H1 (cell line): Measurements from ENCODE around the gene CBY1. TPM values are rescaled to one million over a fixed set of nuclear protein-coding genes. Genes with fewer than 3 reads are reported as not detected.
A peak's percentile ranks its signal among the peaks of the same experiment; 100 is the strongest.

ENCODE experiments used
- BACH1 ChIP-seq: IDR thresholded peaks from 2 replicates; pipeline ENCODE4 v1.6.1; 2012; ENCODE audit warnings: low read length, improper control_type of control experiment
- CHD1 ChIP-seq: IDR thresholded peaks from 2 replicates; pipeline ENCODE4 v1.6.1; 2012; ENCODE audit warnings: low read depth, low read length, improper control_type of control experiment
- FOSL1 ChIP-seq: IDR thresholded peaks from 2 replicates; pipeline ENCODE4 v1.6.1; 2011; ENCODE audit warnings: mild to moderate bottlenecking, low read depth, low read length, moderate library complexity; ENCODE audit not compliant: insufficient read depth
- KDM1A ChIP-seq: fragments of 200-600, 300-600 bp; sonication (generic); IDR thresholded peaks from 2 replicates; pipeline ENCODE4 v1.7.1; 2016; ENCODE audit warnings: mild to moderate bottlenecking, low read length, borderline replicate concordance
- POLR2A ChIP-seq, 2 experiments: IDR thresholded peaks; 1 replicate in 1 of 2; 2 replicates in 1 of 2; pipeline ENCODE4 v1.6.1; 2011; ENCODE audit warnings: low read depth in 2 of 2, low read length in 2 of 2, mild to moderate bottlenecking in 2 of 2; ENCODE audit errors: control extremely low read depth in 1 of 2
- POU5F1 ChIP-seq: IDR thresholded peaks from 2 replicates; pipeline ENCODE4 v1.6.1; 2011; ENCODE audit warnings: low read depth, mild to moderate bottlenecking, low read length, moderate library complexity
- RAD21 ChIP-seq, 2 experiments: IDR thresholded peaks in 1 of 2; conservative IDR thresholded peaks in 1 of 2; 2 replicates each; pipeline ENCODE4 v1.6.1; 2011; ENCODE audit warnings: low read depth in 2 of 2, low read length in 2 of 2, improper control_type of control experiment in 1 of 2, inconsistent platforms in 1 of 2, mild to moderate bottlenecking in 1 of 2, moderate library complexity in 1 of 2
- RBBP5 ChIP-seq: IDR thresholded peaks from 2 replicates; pipeline ENCODE4 v1.7.1; 2012; ENCODE audit warnings: low read depth, mild to moderate bottlenecking, inconsistent platforms, low read length, moderate library complexity, borderline replicate concordance
- RNF2 ChIP-seq: fragments of 200-900, 300-1000 bp; sonication (generic); IDR thresholded peaks from 2 replicates; pipeline ENCODE4 v1.7.1; 2016; ENCODE audit warnings: borderline replicate concordance, low read depth, mild to moderate bottlenecking, antibody characterized with exemption, low read length; ENCODE audit not compliant: poor library complexity, severe bottlenecking; ENCODE audit errors: missing control alignments
- SAP30 ChIP-seq: fragments of 300-600 bp; sonication (generic); IDR thresholded peaks from 2 replicates; pipeline ENCODE4 v1.7.1; 2012; ENCODE audit warnings: low read length, moderate library complexity, mild to moderate bottlenecking, inconsistent platforms; ENCODE audit not compliant: insufficient read depth, insufficient replicate concordance
- SIN3A ChIP-seq, 2 experiments: IDR thresholded peaks in 1 of 2; conservative IDR thresholded peaks in 1 of 2; 2 replicates each; pipeline ENCODE4 v1.6.1; 2011 to 2012; ENCODE audit warnings: low read length in 2 of 2, improper control_type of control experiment in 1 of 2, low read depth in 1 of 2, mild to moderate bottlenecking in 1 of 2
- SRF ChIP-seq: IDR thresholded peaks from 2 replicates; pipeline ENCODE4 v1.6.1; 2011; ENCODE audit warnings: mild to moderate bottlenecking, low read depth, low read length, moderate library complexity
- TAF7 ChIP-seq: optimal IDR thresholded peaks from 2 replicates; pipeline ENCODE3; 2011; ENCODE audit warnings: low read depth, mild to moderate bottlenecking, inconsistent platforms, low read length, moderate library complexity, borderline replicate concordance
- TBP ChIP-seq: IDR thresholded peaks from 2 replicates; pipeline ENCODE4 v1.6.1; 2011; ENCODE audit warnings: low read depth, low read length, improper control_type of control experiment
- TCF12 ChIP-seq: IDR thresholded peaks from 2 replicates; pipeline ENCODE4 v1.6.1; 2011; ENCODE audit warnings: low read depth, mild to moderate bottlenecking, low read length
- ZNF274 ChIP-seq: IDR thresholded peaks from 2 replicates; pipeline ENCODE4 v1.7.0; 2012; ENCODE audit warnings: low read length, borderline replicate concordance; ENCODE audit errors: extremely low read depth
- polyA plus RNA-seq, 7 experiments: library from polyadenylated mRNA; depleted of rRNA in 3 of 7; stranded (reverse) in 5 of 7; unstranded in 2 of 7; fragments of >200 nt in 5 of 7; fragments of 200-250 nt in 2 of 7; gene quantifications; 1 replicate in 5 of 7; 2 replicates in 1 of 7; 4 replicates in 1 of 7; pipeline versions ENCODE4 v1.2.1 to v1.2.3, GENCODE V29; 2011 to 2013; ENCODE audit warnings: missing spikeins in 2 of 7, mixed read lengths in 2 of 7
- total RNA-seq: library from RNA; stranded (reverse); fragmentation: NEBNext Ultra II Directional; extraction: Animal tissue kit (Norgen Biotek cat#: 25700); gene quantifications from 2 replicates; pipeline ENCODE4 v1.2.1, GENCODE V29; 2021
- TF ChIP-seq, protein P1 (sequence below): IDR thresholded peaks from 2 replicates; pipeline ENCODE4 v1.6.1; 2012; ENCODE audit warnings: low read length, inconsistent platforms
- TF ChIP-seq, protein P2 (sequence below), 3 experiments: IDR thresholded peaks; 1 replicate in 2 of 3; 2 replicates in 1 of 3; pipeline versions ENCODE4 v1.5.1 to v1.6.1; 2011; ENCODE audit warnings: low read length in 3 of 3, mild to moderate bottlenecking in 3 of 3, inconsistent platforms in 2 of 3, low read depth in 1 of 3, moderate library complexity in 1 of 3; ENCODE audit not compliant: insufficient read depth in 1 of 3; ENCODE audit errors: control extremely low read depth in 1 of 3

Gene CBY1
- total and polyA plus RNA-seq, 2 of the 8 experiments (the other 6 are each of a cell fraction or from before 2014, with no cell fraction given), result 23.2 to 30.2 TPM

DNA sequence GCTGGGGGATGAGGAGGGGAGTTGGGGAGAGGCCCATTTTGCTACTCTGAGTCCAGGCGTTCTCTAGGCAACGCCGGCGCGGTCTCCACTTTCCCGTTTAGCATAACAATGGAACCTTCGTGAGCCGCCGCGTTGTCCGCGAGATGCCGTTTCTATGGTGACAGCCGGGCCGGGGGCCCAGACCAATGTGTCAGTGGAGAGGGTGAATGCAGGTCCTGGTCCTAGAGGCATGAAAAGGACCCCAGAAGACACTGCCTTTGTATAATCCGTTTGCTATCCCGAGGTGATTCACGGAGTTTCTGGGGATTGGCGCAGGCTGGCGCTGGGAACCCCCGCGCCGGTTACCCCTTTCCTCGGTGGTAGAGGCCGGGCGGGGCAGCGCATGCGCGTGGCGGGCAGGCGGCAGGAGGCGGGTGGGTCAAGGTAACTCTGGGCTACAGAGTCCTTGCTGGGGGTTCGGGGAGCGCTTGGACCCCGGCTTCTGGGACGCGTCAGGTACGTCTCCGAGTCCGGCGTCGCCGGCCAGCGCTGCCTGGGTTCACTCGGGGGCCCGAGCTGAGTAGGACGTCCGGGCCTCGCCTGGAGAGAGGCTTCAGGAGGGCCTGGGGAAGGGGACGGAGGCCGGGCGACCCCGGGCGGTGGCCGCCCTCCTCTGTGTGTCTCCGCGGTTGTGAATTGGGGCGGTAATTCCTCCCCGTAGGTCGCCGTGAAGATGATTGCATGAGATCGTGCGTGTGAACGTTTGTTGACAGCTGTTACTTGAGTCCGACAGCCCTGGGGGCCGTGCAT is at the start of gene CBY1, which contains the start of gene FAM227A (continued):
- TF ChIP-seq RNF2, result no peak
- no peak for TF ChIP-seq TAF7
- TF ChIP-seq TCF12, result no peak
- peak in 1 of 2 experiments; percentile 44; a peak in 1 of 3 replicates for TF ChIP-seq POLR2A (IDR thresholded peaks at IDR 0.05; ENCODE audit: control extremely low read depth in 1 of 2, low read depth in 2 of 2, low read length in 2 of 2)
- no peak for TF ChIP-seq KDM1A
- TF ChIP-seq SAP30, result peak; percentile 69
- peak; percentile 95 for TF ChIP-seq POU5F1
- TF ChIP-seq, protein P1, sequence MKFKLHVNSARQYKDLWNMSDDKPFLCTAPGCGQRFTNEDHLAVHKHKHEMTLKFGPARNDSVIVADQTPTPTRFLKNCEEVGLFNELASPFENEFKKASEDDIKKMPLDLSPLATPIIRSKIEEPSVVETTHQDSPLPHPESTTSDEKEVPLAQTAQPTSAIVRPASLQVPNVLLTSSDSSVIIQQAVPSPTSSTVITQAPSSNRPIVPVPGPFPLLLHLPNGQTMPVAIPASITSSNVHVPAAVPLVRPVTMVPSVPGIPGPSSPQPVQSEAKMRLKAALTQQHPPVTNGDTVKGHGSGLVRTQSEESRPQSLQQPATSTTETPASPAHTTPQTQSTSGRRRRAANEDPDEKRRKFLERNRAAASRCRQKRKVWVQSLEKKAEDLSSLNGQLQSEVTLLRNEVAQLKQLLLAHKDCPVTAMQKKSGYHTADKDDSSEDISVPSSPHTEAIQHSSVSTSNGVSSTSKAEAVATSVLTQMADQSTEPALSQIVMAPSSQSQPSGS, result peak; percentile 29; the same call in 1 of the 2 replicates
- peak; percentile 98 for TF ChIP-seq CHD1
- no peak for TF ChIP-seq FOSL1
- peak; percentile 94 to 99 for TF ChIP-seq SIN3A (conservative IDR thresholded peaks at IDR 0.05 in 1 of 2, IDR thresholded peaks at IDR 0.05 in 1 of 2; ENCODE audit: low read depth in 1 of 2, low read length in 2 of 2)
- no peak; a peak in 1 of 4 replicates for TF ChIP-seq RAD21 (IDR thresholded peaks at IDR 0.05 in 1 of 2, conservative IDR thresholded peaks at IDR 0.05 in 1 of 2; ENCODE audit: low read depth in 2 of 2, low read length in 2 of 2)
- no peak for TF ChIP-seq BACH1
- 0 out of 2 replicates have a peak, but pooled peaks have one; percentile 13 for TF ChIP-seq RBBP5
- TF ChIP-seq, protein P2, sequence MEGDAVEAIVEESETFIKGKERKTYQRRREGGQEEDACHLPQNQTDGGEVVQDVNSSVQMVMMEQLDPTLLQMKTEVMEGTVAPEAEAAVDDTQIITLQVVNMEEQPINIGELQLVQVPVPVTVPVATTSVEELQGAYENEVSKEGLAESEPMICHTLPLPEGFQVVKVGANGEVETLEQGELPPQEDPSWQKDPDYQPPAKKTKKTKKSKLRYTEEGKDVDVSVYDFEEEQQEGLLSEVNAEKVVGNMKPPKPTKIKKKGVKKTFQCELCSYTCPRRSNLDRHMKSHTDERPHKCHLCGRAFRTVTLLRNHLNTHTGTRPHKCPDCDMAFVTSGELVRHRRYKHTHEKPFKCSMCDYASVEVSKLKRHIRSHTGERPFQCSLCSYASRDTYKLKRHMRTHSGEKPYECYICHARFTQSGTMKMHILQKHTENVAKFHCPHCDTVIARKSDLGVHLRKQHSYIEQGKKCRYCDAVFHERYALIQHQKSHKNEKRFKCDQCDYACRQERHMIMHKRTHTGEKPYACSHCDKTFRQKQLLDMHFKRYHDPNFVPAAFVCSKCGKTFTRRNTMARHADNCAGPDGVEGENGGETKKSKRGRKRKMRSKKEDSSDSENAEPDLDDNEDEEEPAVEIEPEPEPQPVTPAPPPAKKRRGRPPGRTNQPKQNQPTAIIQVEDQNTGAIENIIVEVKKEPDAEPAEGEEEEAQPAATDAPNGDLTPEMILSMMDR (IDR thresholded peaks at IDR 0.05; ENCODE audit: control extremely low read depth in 1 of 3, insufficient read depth in 1 of 3, low read depth in 1 of 3, low read length in 3 of 3), result no peak
- peak; percentile 63; the same call in 1 of the 2 replicates for TF ChIP-seq TBP
- no peak for TF ChIP-seq ZNF274
- TF ChIP-seq SRF, result no peak
